Testis (tissue), 2 donors: ENCODE results near the gene ACTMAP.

Source experiments
- POLR2A ChIP-seq: fragments of 450-650 bp; IDR thresholded peaks from one replicate; pipeline ENCODE4 v1.6.1; 2017; ENCODE audit warnings: antibody characterized with exemption, mild to moderate bottlenecking, moderate library complexity
- TF ChIP-seq, protein P1 (sequence below), 3 experiments: fragments of 450-650 bp in 2 of 3; fragments of 200-600 bp in 1 of 3; sonication (generic) in 1 of 3; IDR thresholded peaks; one replicate each; pipeline ENCODE4 v1.5.1; 2016 to 2019; ENCODE audit warnings: antibody characterized with exemption in 3 of 3, mild to moderate bottlenecking in 2 of 3, moderate library complexity in 1 of 3

GRCh38 chr19:40724855-40725254 is 25.4 kb downstream of the ACTMAP start:
- TF ChIP-seq, protein P1, sequence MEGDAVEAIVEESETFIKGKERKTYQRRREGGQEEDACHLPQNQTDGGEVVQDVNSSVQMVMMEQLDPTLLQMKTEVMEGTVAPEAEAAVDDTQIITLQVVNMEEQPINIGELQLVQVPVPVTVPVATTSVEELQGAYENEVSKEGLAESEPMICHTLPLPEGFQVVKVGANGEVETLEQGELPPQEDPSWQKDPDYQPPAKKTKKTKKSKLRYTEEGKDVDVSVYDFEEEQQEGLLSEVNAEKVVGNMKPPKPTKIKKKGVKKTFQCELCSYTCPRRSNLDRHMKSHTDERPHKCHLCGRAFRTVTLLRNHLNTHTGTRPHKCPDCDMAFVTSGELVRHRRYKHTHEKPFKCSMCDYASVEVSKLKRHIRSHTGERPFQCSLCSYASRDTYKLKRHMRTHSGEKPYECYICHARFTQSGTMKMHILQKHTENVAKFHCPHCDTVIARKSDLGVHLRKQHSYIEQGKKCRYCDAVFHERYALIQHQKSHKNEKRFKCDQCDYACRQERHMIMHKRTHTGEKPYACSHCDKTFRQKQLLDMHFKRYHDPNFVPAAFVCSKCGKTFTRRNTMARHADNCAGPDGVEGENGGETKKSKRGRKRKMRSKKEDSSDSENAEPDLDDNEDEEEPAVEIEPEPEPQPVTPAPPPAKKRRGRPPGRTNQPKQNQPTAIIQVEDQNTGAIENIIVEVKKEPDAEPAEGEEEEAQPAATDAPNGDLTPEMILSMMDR (IDR thresholded peaks at IDR 0.05) = no peak
- TF ChIP-seq POLR2A = no peak
